Measurements from ENCODE around the gene EFNA3.

GRCh38 chr1:155116113-155116764 lies 37.6 kb downstream of the EFNA3 start:
- TF ChIP-seq POLR2A (IDR thresholded peaks at IDR 0.05) (no peak), CTCF (IDR thresholded peaks at IDR 0.05) (no peak)
